Measurements from ENCODE around the gene VIPR1.

VIPR1 gene

GRCh38 chr3:42478830-42479229 lies 23.6 kb upstream of the VIPR1 start:
- Histone ChIP-seq H3K9ac (ENCODE audit: low read depth, low read length) (no peak overlapping the region), H3K4me3 (ENCODE audit: low read length) (no peak overlapping the region), H3K27me3 (ENCODE audit: insufficient read depth, low read length) (no peaks in the 10 kb centered on the region), H3K9me3 (ENCODE audit: insufficient read depth, low read depth, low read length) (no peaks in the 10 kb centered on the region), H3K27ac (ENCODE audit: low read length) (no peak overlapping the region), H3K4me1 (ENCODE audit: insufficient read depth, low read length) (no peaks in the 10 kb centered on the region), H3K36me3 (ENCODE audit: insufficient read depth, low read depth, low read length) (no peaks in the 10 kb centered on the region)

- Histone ChIP-seq H3K9ac (ENCODE audit: low read depth, low read length) (no peak overlapping the region), H3K36me3 (ENCODE audit: insufficient read depth, low read depth, low read length) (no peaks in the 10 kb centered on the region), H3K27me3 (ENCODE audit: insufficient read depth, low read length) (no peaks in the 10 kb centered on the region), H3K4me1 (ENCODE audit: insufficient read depth, low read length) (peaks cover 5% of the 10 kb centered on the region), H3K9me3 (ENCODE audit: insufficient read depth, low read depth, low read length) (no peaks in the 10 kb centered on the region), H3K27ac (ENCODE audit: low read length) (no peak overlapping the region), H3K4me3 (ENCODE audit: low read length) (no peak overlapping the region)
Measured at GRCh38 chr3:42486814-42487565, 15.5 kb upstream of the VIPR1 start.

- H3K27me3 ChIP-seq (ENCODE audit: insufficient read depth, low read length), result no peaks in the 10 kb centered on the region
- H3K9ac ChIP-seq (ENCODE audit: low read depth, low read length), result no peak overlapping the region
- peaks cover 5% of the 10 kb centered on the region for H3K4me1 ChIP-seq (ENCODE audit: insufficient read depth, low read length)
- no peaks in the 10 kb centered on the region for H3K36me3 ChIP-seq (ENCODE audit: insufficient read depth, low read depth, low read length)
- no peaks in the 10 kb centered on the region for H3K9me3 ChIP-seq (ENCODE audit: insufficient read depth, low read depth, low read length)
- no peak overlapping the region for H3K27ac ChIP-seq (ENCODE audit: low read length)
- no peak overlapping the region for H3K4me3 ChIP-seq (ENCODE audit: low read length)
Measured at GRCh38 chr3:42488687-42489086, 13.8 kb upstream of the VIPR1 start.

GRCh38 chr3:42489116-42489936 lies 13.1 kb upstream of the VIPR1 start:
- peaks cover 5% of the 10 kb centered on the region for H3K4me1 ChIP-seq (ENCODE audit: insufficient read depth, low read length)
- no peak overlapping the region for H3K9ac ChIP-seq (ENCODE audit: low read depth, low read length)
- no peaks in the 10 kb centered on the region for H3K36me3 ChIP-seq (ENCODE audit: insufficient read depth, low read depth, low read length)
- H3K27ac ChIP-seq (ENCODE audit: low read length), result no peak overlapping the region
- H3K27me3 ChIP-seq (ENCODE audit: insufficient read depth, low read length), result no peaks in the 10 kb centered on the region
- no peaks in the 10 kb centered on the region for H3K9me3 ChIP-seq (ENCODE audit: insufficient read depth, low read depth, low read length)
- no peak overlapping the region for H3K4me3 ChIP-seq (ENCODE audit: low read length)

GRCh38 chr3:42489937-42490227 lies 12.6 kb upstream of the VIPR1 start:
- no peaks in the 10 kb centered on the region for H3K27me3 ChIP-seq (ENCODE audit: insufficient read depth, low read length)
- no peak overlapping the region for H3K4me3 ChIP-seq (ENCODE audit: low read length)
- H3K4me1 ChIP-seq (ENCODE audit: insufficient read depth, low read length), result peaks cover 5% of the 10 kb centered on the region
- no peaks in the 10 kb centered on the region for H3K36me3 ChIP-seq (ENCODE audit: insufficient read depth, low read depth, low read length)
- H3K9me3 ChIP-seq (ENCODE audit: insufficient read depth, low read depth, low read length), result no peaks in the 10 kb centered on the region
- no peak overlapping the region for H3K27ac ChIP-seq (ENCODE audit: low read length)
- H3K9ac ChIP-seq (ENCODE audit: low read depth, low read length), result no peak overlapping the region

- Histone ChIP-seq H3K9ac (ENCODE audit: low read depth, low read length) (no peak overlapping the region), H3K4me1 (ENCODE audit: insufficient read depth, low read length) (peaks cover 5% of the 10 kb centered on the region), H3K36me3 (ENCODE audit: insufficient read depth, low read depth, low read length) (no peaks in the 10 kb centered on the region), H3K27ac (ENCODE audit: low read length) (no peak overlapping the region), H3K9me3 (ENCODE audit: insufficient read depth, low read depth, low read length) (no peaks in the 10 kb centered on the region), H3K4me3 (ENCODE audit: low read length) (no peak overlapping the region), H3K27me3 (ENCODE audit: insufficient read depth, low read length) (no peaks in the 10 kb centered on the region)
Measured at GRCh38 chr3:42490243-42490642, 12.2 kb upstream of the VIPR1 start.

GRCh38 chr3:42491881-42492507 lies 10.4 kb upstream of the VIPR1 start:
- Histone ChIP-seq H3K27me3 (ENCODE audit: insufficient read depth, low read length) (no peaks in the 10 kb centered on the region), H3K9ac (ENCODE audit: low read depth, low read length) (no peak overlapping the region), H3K9me3 (ENCODE audit: insufficient read depth, low read depth, low read length) (no peaks in the 10 kb centered on the region), H3K36me3 (ENCODE audit: insufficient read depth, low read depth, low read length) (no peaks in the 10 kb centered on the region), H3K4me3 (ENCODE audit: low read length) (no peak overlapping the region), H3K27ac (ENCODE audit: low read length) (no peak overlapping the region), H3K4me1 (ENCODE audit: insufficient read depth, low read length) (peaks cover 11% of the 10 kb centered on the region)

- Histone ChIP-seq H3K27me3 (ENCODE audit: insufficient read depth, low read length) (no peaks in the 10 kb centered on the region), H3K4me1 (ENCODE audit: insufficient read depth, low read length) (peaks cover 14% of the 10 kb centered on the region), H3K9ac (ENCODE audit: low read depth, low read length) (no peak overlapping the region), H3K9me3 (ENCODE audit: insufficient read depth, low read depth, low read length) (no peaks in the 10 kb centered on the region), H3K4me3 (ENCODE audit: low read length) (no peak overlapping the region), H3K36me3 (ENCODE audit: insufficient read depth, low read depth, low read length) (no peaks in the 10 kb centered on the region), H3K27ac (ENCODE audit: low read length) (no peak overlapping the region)
Measured at GRCh38 chr3:42492508-42493080, 9.8 kb upstream of the VIPR1 start.

GRCh38 chr3:42493126-42493797 lies 9.2 kb upstream of the VIPR1 start:
- Histone ChIP-seq H3K36me3 (ENCODE audit: insufficient read depth, low read depth, low read length) (no peaks in the 10 kb centered on the region), H3K27ac (ENCODE audit: low read length) (no peak overlapping the region), H3K9me3 (ENCODE audit: insufficient read depth, low read depth, low read length) (no peaks in the 10 kb centered on the region), H3K4me1 (ENCODE audit: insufficient read depth, low read length) (peaks cover 14% of the 10 kb centered on the region), H3K27me3 (ENCODE audit: insufficient read depth, low read length) (peaks cover 5% of the 10 kb centered on the region), H3K9ac (ENCODE audit: low read depth, low read length) (no peak overlapping the region), H3K4me3 (ENCODE audit: low read length) (no peak overlapping the region)

- Histone ChIP-seq H3K9me3 (ENCODE audit: insufficient read depth, low read depth, low read length) (no peaks in the 10 kb centered on the region), H3K4me1 (ENCODE audit: insufficient read depth, low read length) (peaks cover 14% of the 10 kb centered on the region), H3K9ac (ENCODE audit: low read depth, low read length) (no peak overlapping the region)
Measured at GRCh38 chr3:42493798-42494151, 8.7 kb upstream of the VIPR1 start.

GRCh38 chr3:42495393-42495792 lies 7.0 kb upstream of the VIPR1 start:
- H3K36me3 ChIP-seq (ENCODE audit: insufficient read depth, low read depth, low read length), result no peaks in the 10 kb centered on the region
- no peak overlapping the region for H3K27ac ChIP-seq (ENCODE audit: low read length)
- H3K4me1 ChIP-seq (ENCODE audit: insufficient read depth, low read length), result peaks cover 14% of the 10 kb centered on the region
- no peak overlapping the region for H3K9ac ChIP-seq (ENCODE audit: low read depth, low read length)
- peaks cover 27% of the 10 kb centered on the region for H3K27me3 ChIP-seq (ENCODE audit: insufficient read depth, low read length)
- no peaks in the 10 kb centered on the region for H3K9me3 ChIP-seq (ENCODE audit: insufficient read depth, low read depth, low read length)
- no peak overlapping the region for H3K4me3 ChIP-seq (ENCODE audit: low read length)

More at GRCh38 chr3:42493798-42494151, 8.7 kb upstream of the VIPR1 start:
- H3K27me3 ChIP-seq (ENCODE audit: insufficient read depth, low read length), result peaks cover 10% of the 10 kb centered on the region
- no peak overlapping the region for H3K4me3 ChIP-seq (ENCODE audit: low read length)
- no peak overlapping the region for H3K27ac ChIP-seq (ENCODE audit: low read length)
- no peaks in the 10 kb centered on the region for H3K36me3 ChIP-seq (ENCODE audit: insufficient read depth, low read depth, low read length)
